KOPT-K1 (cell line): ENCODE results near the gene CSRP1.

Source experiments
- H3K27ac ChIP-seq: fragments of 200-600 bp; sonication (generic); 2 replicates; pipeline ENCODE4 v1.5.1; 2016; ENCODE audit warnings: antibody characterized with exemption, mild to moderate bottlenecking, low read depth, low read length; ENCODE audit not compliant: poor library complexity, severe bottlenecking
- H3K36me3 ChIP-seq: fragments of 200-600 bp; sonication (generic); 2 replicates; pipeline ENCODE4 v1.5.1; 2017; ENCODE audit warnings: antibody characterized with exemption, mild to moderate bottlenecking, low read length, moderate library complexity; ENCODE audit not compliant: insufficient read depth
- H3K9me3 ChIP-seq: fragments of 200-600 bp; sonication (generic); 2 replicates; pipeline ENCODE4 v1.5.1; 2017; ENCODE audit warnings: antibody characterized with exemption, low read length, mild to moderate bottlenecking; ENCODE audit not compliant: insufficient read depth, poor library complexity, severe bottlenecking

The CSRP1 gene

GRCh38 chr1:201452866-201453265 is 54.1 kb downstream of the CSRP1 start:
- no peak overlapping the region for H3K27ac ChIP-seq
- H3K9me3 ChIP-seq, result no peaks in the 10 kb centered on the region
- H3K36me3 ChIP-seq, result no peaks in the 10 kb centered on the region

DNA sequence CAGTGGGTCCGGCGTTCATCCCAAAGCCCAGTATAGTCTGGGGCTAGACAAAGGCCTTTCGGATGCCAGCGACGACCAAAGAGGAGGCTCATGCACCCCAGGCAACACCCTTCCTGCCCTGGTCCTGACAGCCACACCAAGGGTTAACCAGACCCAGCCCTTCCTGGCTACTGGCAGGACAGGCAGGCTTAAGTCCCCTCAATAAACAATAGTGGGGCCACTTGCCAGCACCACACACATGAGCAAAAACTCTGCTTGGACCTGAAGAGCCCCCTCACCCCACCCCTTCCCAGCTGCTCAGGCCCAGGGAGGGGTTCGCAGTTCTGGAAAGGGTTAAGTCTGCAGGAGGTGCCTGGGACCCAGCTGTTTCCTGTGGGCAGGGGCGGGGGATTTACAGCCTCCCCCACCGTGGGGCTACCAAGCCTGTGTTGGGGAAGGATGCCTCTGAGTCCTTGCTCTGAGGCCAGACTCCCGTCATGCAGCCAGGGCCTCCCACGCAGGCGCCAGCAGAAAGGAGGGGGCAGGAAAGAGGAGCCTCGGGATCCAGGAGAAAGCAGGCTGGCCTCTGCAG is 56.1 kb downstream of the CSRP1 start:
- H3K9me3 ChIP-seq, result no peaks in the 10 kb centered on the region
- no peak overlapping the region for H3K27ac ChIP-seq
- no peaks in the 10 kb centered on the region for H3K36me3 ChIP-seq

GRCh38 chr1:201448990-201449389 is 57.9 kb downstream of the CSRP1 start:
- H3K27ac ChIP-seq, result no peak overlapping the region
- H3K36me3 ChIP-seq, result no peaks in the 10 kb centered on the region
- H3K9me3 ChIP-seq, result no peaks in the 10 kb centered on the region

- no peaks in the 10 kb centered on the region for H3K9me3 ChIP-seq
- no peak overlapping the region for H3K27ac ChIP-seq
- H3K36me3 ChIP-seq, result no peaks in the 10 kb centered on the region
Observed at GRCh38 chr1:201447903-201448871, 58.7 kb downstream of the CSRP1 start.

DNA sequence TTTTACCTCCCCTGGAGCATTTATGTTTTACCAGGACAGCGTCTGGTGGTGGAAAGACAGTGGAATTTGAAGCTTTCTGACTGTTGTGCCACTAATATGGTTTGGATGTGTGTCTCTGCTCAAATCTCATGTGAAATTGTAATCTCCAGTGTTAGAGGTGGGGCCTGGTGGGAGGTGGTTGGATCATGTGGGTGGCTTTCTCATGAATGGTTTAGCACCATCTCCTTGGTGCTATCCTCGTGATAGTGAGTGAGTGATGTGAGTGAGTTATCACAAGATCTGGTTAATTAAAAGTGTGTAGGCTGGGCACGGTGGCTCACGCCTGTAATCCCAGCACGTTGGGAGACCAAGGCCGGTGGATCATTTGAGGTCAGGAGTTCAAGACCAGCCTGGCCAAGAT is 61.6 kb downstream of the CSRP1 start:
- Histone ChIP-seq H3K9me3 (peaks cover 3% of the 10 kb centered on the region), H3K36me3 (no peaks in the 10 kb centered on the region), H3K27ac (no peak overlapping the region)

DNA sequence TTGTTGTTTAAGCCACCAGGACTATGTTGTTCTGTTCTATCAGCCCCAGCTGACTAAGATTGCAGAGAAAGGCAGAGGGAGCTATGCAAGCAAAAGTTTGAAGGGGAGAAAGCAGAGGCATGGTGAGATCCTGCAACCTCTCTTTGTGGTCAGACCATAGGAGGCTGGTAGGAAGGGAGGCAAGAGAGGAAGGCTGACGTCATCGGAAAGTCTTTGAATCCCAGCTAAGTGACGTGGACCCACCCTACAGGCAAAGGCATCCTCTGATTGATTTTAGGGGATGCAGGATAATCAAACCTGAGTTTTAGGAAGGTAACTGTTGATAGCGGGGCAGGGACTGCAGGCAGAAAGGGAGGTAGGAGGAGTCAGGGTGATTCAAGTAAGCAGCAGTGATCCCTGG is 62.1 kb downstream of the CSRP1 start:
- peaks cover 3% of the 10 kb centered on the region for H3K9me3 ChIP-seq
- no peaks in the 10 kb centered on the region for H3K36me3 ChIP-seq
- no peak overlapping the region for H3K27ac ChIP-seq

- H3K27ac ChIP-seq, result no peak overlapping the region
Observed at GRCh38 chr1:201443747-201444146, 63.2 kb downstream of the CSRP1 start.

DNA sequence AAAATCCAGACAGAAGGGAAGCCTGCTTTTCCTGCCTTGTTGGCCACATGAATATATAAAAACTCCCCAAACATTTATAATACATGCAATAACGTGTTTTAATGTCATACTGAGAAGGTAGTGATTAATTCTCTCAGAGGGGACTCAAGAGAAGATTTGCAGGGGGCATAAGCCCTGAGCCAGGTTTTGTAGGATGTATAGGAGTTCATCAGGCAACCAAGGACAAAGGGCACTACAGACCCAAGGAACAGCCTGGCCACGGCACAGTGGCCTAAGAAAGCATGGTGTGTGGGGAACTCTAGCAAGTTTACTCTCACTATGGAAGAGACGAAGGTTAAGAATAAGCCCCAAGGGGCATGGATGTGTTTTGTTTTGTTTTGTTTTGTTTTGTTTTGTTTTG is 70.0 kb downstream of the CSRP1 start:
- Histone ChIP-seq H3K36me3 (no peaks in the 10 kb centered on the region), H3K27ac (no peak overlapping the region), H3K9me3 (peaks cover 3% of the 10 kb centered on the region)

More at GRCh38 chr1:201443747-201444146, 63.2 kb downstream of the CSRP1 start:
- H3K36me3 ChIP-seq, result no peaks in the 10 kb centered on the region
- H3K9me3 ChIP-seq, result peaks cover 3% of the 10 kb centered on the region

- no peaks in the 10 kb centered on the region for H3K36me3 ChIP-seq
- H3K9me3 ChIP-seq, result peaks cover 3% of the 10 kb centered on the region
- no peak overlapping the region for H3K27ac ChIP-seq
Observed at GRCh38 chr1:201436393-201436792, 70.5 kb downstream of the CSRP1 start.

DNA sequence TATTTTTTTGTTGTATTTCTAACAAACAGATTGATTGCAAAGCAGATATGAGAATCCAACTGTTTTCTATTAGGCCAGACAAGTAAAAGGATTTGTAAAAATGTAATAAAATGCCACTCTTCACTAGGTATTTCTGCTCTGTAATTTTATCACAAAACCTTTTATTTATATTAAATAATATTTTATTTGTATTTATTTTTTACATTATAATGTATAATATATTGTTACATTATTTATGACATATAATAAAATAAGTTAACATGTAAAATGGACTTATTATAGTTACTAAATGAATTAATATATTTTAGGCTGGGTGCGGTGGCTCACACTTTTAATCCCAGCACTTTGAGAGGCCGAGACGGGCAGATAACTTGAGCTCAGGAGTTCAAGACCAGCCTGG is 72.7 kb downstream of the CSRP1 start:
- H3K9me3 ChIP-seq, result no peaks in the 10 kb centered on the region
- H3K27ac ChIP-seq, result no peak overlapping the region

DNA sequence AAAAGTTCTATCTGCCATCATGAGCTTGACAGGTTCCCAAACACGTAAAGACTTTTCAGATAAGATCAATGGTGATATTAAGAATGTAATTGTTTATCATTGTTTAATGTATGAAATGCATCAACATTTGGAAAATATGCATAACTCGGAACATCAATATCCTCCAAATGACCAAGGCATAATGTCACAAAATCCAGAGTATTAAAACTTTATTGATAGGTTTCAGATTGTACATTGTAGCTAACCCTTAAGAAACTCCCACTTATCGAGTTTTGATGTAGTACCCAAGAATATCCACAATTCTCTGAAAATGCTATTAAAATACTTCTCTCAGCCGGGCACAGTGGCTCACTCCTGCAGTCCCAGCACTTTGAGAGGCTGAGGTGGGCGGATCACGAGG is 73.3 kb downstream of the CSRP1 start:
- Histone ChIP-seq H3K27ac (no peak overlapping the region), H3K36me3 (no peaks in the 10 kb centered on the region), H3K9me3 (no peaks in the 10 kb centered on the region)

More for the DNA sequence above, 72.7 kb downstream of the CSRP1 start:
- no peaks in the 10 kb centered on the region for H3K36me3 ChIP-seq
